ENCODE data around the gene KIF7. TPM values are rescaled to one million over a fixed set of nuclear protein-coding genes. Genes with fewer than 3 reads are reported as not detected.

Gene KIF7
- total RNA-seq, 1 experiment from 2014 or later: 1.4 TPM

GRCh38 chr15:89621547-89621946 is 33.7 kb downstream of the KIF7 start:
- H3K27me3 Mint-ChIP-seq (ENCODE audit: unreplicated experiment): no peaks in the 10 kb centered on the region
- intact Hi-C loops (cut with micrococcal nuclease; ENCODE audit: unreplicated experiment): no loop called here
- BruUV-seq (replicated peaks): no TSS peak
- no peaks in the 10 kb centered on the region for H3K9me3 Mint-ChIP-seq (ENCODE audit: low read depth, unreplicated experiment)
- no peak for TF ChIP-seq CTCF (IDR thresholded peaks at IDR 0.05; ENCODE audit: unreplicated experiment)
- H3K36me3 Mint-ChIP-seq (ENCODE audit: insufficient read depth, unreplicated experiment): peaks cover 70% of the 10 kb centered on the region
- H3K27ac Mint-ChIP-seq (ENCODE audit: unreplicated experiment): no peak overlapping the region
- CTCF ChIA-PET: no interaction called here
- no peaks in the 10 kb centered on the region for H3K4me1 Mint-ChIP-seq (ENCODE audit: low read depth, unreplicated experiment)
- no peak overlapping the region for H3K4me3 Mint-ChIP-seq (ENCODE audit: low read depth, unreplicated experiment)
- no peak for DNase-seq

GRCh38 chr15:89616228-89616627 is 39.0 kb downstream of the KIF7 start:
- intact Hi-C loops (cut with micrococcal nuclease; ENCODE audit: unreplicated experiment): no loop called here
- no peak for DNase-seq
- no TSS peak for BruUV-seq (replicated peaks)
- Mint-ChIP-seq H3K36me3 (ENCODE audit: insufficient read depth, unreplicated experiment) (peaks cover 60% of the 10 kb centered on the region), H3K27ac (ENCODE audit: unreplicated experiment) (no peak overlapping the region), H3K4me1 (ENCODE audit: low read depth, unreplicated experiment) (no peaks in the 10 kb centered on the region), H3K27me3 (ENCODE audit: unreplicated experiment) (no peaks in the 10 kb centered on the region), H3K9me3 (ENCODE audit: low read depth, unreplicated experiment) (no peaks in the 10 kb centered on the region), H3K4me3 (ENCODE audit: low read depth, unreplicated experiment) (no peak overlapping the region)
- no peak for TF ChIP-seq CTCF (IDR thresholded peaks at IDR 0.05; ENCODE audit: unreplicated experiment)
- CTCF ChIA-PET: no interaction called here

- no peak for DNase-seq
- Mint-ChIP-seq H3K27me3 (ENCODE audit: unreplicated experiment) (no peaks in the 10 kb centered on the region), H3K36me3 (ENCODE audit: insufficient read depth, unreplicated experiment) (peaks cover 63% of the 10 kb centered on the region), H3K9me3 (ENCODE audit: low read depth, unreplicated experiment) (no peaks in the 10 kb centered on the region), H3K4me3 (ENCODE audit: low read depth, unreplicated experiment) (no peak overlapping the region), H3K4me1 (ENCODE audit: low read depth, unreplicated experiment) (no peaks in the 10 kb centered on the region), H3K27ac (ENCODE audit: unreplicated experiment) (no peak overlapping the region)
- CTCF ChIA-PET: no interaction called here
- no peak for TF ChIP-seq CTCF (IDR thresholded peaks at IDR 0.05; ENCODE audit: unreplicated experiment)
- no TSS peak for BruUV-seq (replicated peaks)
- intact Hi-C loops (cut with micrococcal nuclease; ENCODE audit: unreplicated experiment): no loop called here
These were observed 40.1 kb downstream of the KIF7 start for GRCh38 chr15:89615135-89615534.

GRCh38 chr15:89614164-89614563 is 41.1 kb downstream of the KIF7 start:
- no TSS peak for BruUV-seq (replicated peaks)
- Mint-ChIP-seq H3K36me3 (ENCODE audit: insufficient read depth, unreplicated experiment) (peaks cover 69% of the 10 kb centered on the region), H3K27me3 (ENCODE audit: unreplicated experiment) (no peaks in the 10 kb centered on the region), H3K4me1 (ENCODE audit: low read depth, unreplicated experiment) (no peaks in the 10 kb centered on the region), H3K9me3 (ENCODE audit: low read depth, unreplicated experiment) (no peaks in the 10 kb centered on the region), H3K27ac (ENCODE audit: unreplicated experiment) (no peak overlapping the region), H3K4me3 (ENCODE audit: low read depth, unreplicated experiment) (no peak overlapping the region)
- CTCF ChIA-PET: no interaction called here
- no peak for TF ChIP-seq CTCF (IDR thresholded peaks at IDR 0.05; ENCODE audit: unreplicated experiment)
- intact Hi-C loops (cut with micrococcal nuclease; ENCODE audit: unreplicated experiment): no loop called here
- no peak for DNase-seq

GRCh38 chr15:89613031-89613430 is 42.2 kb downstream of the KIF7 start:
- H3K9me3 Mint-ChIP-seq (ENCODE audit: low read depth, unreplicated experiment): no peaks in the 10 kb centered on the region
- no peak for TF ChIP-seq CTCF (IDR thresholded peaks at IDR 0.05; ENCODE audit: unreplicated experiment)
- BruUV-seq (replicated peaks): no TSS peak
- intact Hi-C loops (cut with micrococcal nuclease; ENCODE audit: unreplicated experiment): no loop called here
- CTCF ChIA-PET: no interaction called here
- no peak overlapping the region for H3K27ac Mint-ChIP-seq (ENCODE audit: unreplicated experiment)
- no peak overlapping the region for H3K4me3 Mint-ChIP-seq (ENCODE audit: low read depth, unreplicated experiment)
- H3K27me3 Mint-ChIP-seq (ENCODE audit: unreplicated experiment): no peaks in the 10 kb centered on the region
- no peaks in the 10 kb centered on the region for H3K4me1 Mint-ChIP-seq (ENCODE audit: low read depth, unreplicated experiment)
- H3K36me3 Mint-ChIP-seq (ENCODE audit: insufficient read depth, unreplicated experiment): peaks cover 65% of the 10 kb centered on the region
- no peak for DNase-seq
